Mucosa of descending colon (tissue), 3 donors: ENCODE data around the gene LRRC58. TPM values are rescaled to one million over a fixed set of nuclear protein-coding genes. Genes with fewer than 3 reads are reported as not detected.

ENCODE experiments used
- ATAC-seq: fragments of 200-7000 bp; cut with Tn5 transposase; one replicate; pipeline ENCODE4 v1.9.1; 2020; ENCODE audit warnings: mild to moderate bottlenecking, moderate library complexity
- DNase-seq, 3 donors: peaks; one replicate each; pipeline ENCODE4 v3.0.0-alpha.2; 2020
- H3K36me3 ChIP-seq: fragments of 200-600 bp; one replicate; pipeline ENCODE4 v1.8.0; 2021; ENCODE audit warnings: low read depth, mild to moderate bottlenecking
- H3K4me1 ChIP-seq: fragments of 200-600 bp; one replicate; pipeline ENCODE4 v1.8.0; 2021; ENCODE audit warnings: low read depth, mild to moderate bottlenecking
- H3K4me3 ChIP-seq: fragments of 200-600 bp; one replicate; pipeline ENCODE4 v1.8.0; 2021; ENCODE audit warnings: mild to moderate bottlenecking
- H3K9me3 ChIP-seq: fragments of 200-600 bp; one replicate; pipeline ENCODE4 v1.8.0; 2021; ENCODE audit warnings: mild to moderate bottlenecking
- intact Hi-C, 2 donors: fragments of 100-400 bp; cut with DNase I in 1 of 2; cut with micrococcal nuclease in 1 of 2; formaldehyde crosslinking; loops; one replicate each; pipeline versions ENCODE4 v1.11.0 to v1.11.1; 2022; cut with DNase I, micrococcal nuclease
- total RNA-seq, 3 donors: library from RNA; stranded (reverse); fragmentation: NEBNext Ultra II Directional in 2 of 3; extraction: Animal tissue kit (Norgen Biotek cat#: 25700) in 2 of 3; gene quantifications; one replicate each; pipeline versions ENCODE4 v1.2.1 to v1.2.4, GENCODE V29; 2021 to 2023
- TF ChIP-seq, protein P1 (sequence below): fragments of 200-600 bp; IDR thresholded peaks from one replicate; pipeline ENCODE4 v1.8.0; 2022; ENCODE audit warnings: antibody characterized with exemption, mild to moderate bottlenecking
- donor health status: DM: no; HTN: no; CAD: no; lungs with moderate emphysema.
- donor health status: DM: no; HTN: no; CAD: no.
- donor health status: DM: no; HTN: yes; CAD: no.

LRRC58 gene
- total RNA-seq, 3 donors from 2014 or later: 10.5 to 28.2 (median 13.1) TPM

DNA sequence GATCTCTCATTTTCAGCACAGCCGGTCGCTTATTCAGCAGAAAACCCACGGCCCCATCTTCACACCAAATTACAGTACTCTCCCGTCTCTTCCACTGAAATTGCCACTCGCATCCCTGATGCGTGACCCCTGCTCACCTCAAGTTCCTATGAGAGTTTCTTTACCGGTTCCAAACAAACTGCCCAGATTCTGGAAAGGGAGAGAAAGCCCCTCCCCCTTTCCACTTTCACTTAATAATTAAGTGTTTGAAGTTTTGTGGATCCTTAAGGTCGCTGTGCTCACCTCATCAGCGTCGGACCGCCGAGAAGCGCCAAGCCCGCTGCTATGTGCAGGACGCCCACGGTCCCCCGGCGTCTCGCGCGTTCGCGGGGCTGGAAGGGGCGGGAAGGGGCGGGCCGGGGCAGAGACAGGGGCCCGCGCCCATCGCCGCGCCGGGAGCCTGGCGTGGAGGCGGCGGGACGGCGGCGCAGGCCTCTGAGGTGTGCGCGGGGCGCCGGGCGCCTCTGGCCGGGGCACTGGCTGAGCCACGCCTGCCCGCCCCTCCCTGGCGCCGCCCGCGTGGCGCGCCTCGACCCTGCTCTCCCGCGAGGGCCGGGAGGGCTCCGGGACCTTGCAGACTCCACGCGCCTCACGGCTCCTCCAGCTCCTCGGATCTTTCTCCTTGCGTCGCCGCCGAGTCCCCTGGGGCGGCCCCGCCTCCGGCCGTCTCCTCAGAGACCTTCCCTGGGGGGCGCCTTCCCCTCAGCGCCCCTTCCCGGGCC lies 64.2 kb downstream of the LRRC58 start, which contains the start of gene GPR156:
Gene GPR156, minus strand, starts transcription at position 476 of the 761 bp plus-strand sequence. CDS start 41,124 bp downstream, outside the sequence.
- DNase-seq (no peak), ATAC-seq (peak; percentile 43)
- intact Hi-C loops: no loop called here
- no peak within 1 kb of the TSS for H3K4me3 ChIP-seq
- H3K4me1 ChIP-seq: no peaks in the 10 kb centered on the region
- TF ChIP-seq, protein P1, sequence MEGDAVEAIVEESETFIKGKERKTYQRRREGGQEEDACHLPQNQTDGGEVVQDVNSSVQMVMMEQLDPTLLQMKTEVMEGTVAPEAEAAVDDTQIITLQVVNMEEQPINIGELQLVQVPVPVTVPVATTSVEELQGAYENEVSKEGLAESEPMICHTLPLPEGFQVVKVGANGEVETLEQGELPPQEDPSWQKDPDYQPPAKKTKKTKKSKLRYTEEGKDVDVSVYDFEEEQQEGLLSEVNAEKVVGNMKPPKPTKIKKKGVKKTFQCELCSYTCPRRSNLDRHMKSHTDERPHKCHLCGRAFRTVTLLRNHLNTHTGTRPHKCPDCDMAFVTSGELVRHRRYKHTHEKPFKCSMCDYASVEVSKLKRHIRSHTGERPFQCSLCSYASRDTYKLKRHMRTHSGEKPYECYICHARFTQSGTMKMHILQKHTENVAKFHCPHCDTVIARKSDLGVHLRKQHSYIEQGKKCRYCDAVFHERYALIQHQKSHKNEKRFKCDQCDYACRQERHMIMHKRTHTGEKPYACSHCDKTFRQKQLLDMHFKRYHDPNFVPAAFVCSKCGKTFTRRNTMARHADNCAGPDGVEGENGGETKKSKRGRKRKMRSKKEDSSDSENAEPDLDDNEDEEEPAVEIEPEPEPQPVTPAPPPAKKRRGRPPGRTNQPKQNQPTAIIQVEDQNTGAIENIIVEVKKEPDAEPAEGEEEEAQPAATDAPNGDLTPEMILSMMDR: no peak
- H3K9me3 ChIP-seq: no peaks in the 10 kb centered on the region
- no peaks in the 10 kb centered on the region for H3K36me3 ChIP-seq

DNA sequence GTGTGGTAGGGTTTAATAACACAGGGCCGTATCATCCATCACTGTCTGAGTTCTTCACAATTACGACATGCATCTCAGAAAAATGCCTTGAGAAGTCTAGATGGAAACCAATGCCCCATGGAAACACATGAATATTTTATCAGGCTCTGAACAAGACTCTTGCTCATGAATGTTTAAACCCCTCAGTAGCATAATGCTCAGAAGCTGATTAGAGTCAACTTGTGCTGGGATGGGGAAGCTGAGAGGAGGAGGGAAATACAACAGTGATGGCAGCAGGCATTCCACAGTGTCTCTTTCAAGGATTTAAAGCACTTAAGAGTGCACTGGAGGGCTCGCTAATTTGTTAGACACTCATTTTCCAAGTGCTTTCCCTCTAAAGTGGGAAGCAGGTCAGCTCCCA lies 67.9 kb downstream of the LRRC58 start:
- TF ChIP-seq, protein P1: no peak
- intact Hi-C loops: no loop called here
- no peak for ATAC-seq

DNA sequence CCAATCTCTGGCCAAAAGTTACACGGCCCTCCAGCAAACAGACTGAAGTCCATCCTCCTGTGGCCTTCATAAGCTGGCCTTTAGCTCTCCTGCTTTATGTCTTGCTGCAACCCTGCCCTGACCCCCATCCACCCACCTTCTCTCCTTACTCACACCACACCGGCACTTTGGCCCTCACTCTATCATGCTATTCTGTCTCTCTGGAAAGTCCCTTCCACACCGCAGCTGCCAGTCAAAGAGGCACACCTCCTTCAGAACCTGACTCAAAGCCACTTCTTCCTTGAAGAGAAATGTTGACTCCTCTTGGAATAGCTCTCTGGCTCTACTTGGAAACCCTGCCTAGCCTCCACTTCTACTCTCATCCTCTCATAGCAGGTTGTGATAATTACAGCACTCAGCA lies 68.6 kb downstream of the LRRC58 start:
- Histone ChIP-seq H3K4me1 (no peaks in the 10 kb centered on the region), H3K9me3 (no peaks in the 10 kb centered on the region), H3K36me3 (no peaks in the 10 kb centered on the region), H3K4me3 (no peak overlapping the region)
- DNase-seq (no peak), ATAC-seq (no peak)
- TF ChIP-seq, protein P1: no peak
- intact Hi-C loops: no loop called here

More for the DNA sequence above, 67.9 kb downstream of the LRRC58 start:
- H3K4me1 ChIP-seq: no peaks in the 10 kb centered on the region
- H3K4me3 ChIP-seq: no peak overlapping the region
- no peaks in the 10 kb centered on the region for H3K9me3 ChIP-seq
- no peak for DNase-seq
- no peaks in the 10 kb centered on the region for H3K36me3 ChIP-seq

DNA sequence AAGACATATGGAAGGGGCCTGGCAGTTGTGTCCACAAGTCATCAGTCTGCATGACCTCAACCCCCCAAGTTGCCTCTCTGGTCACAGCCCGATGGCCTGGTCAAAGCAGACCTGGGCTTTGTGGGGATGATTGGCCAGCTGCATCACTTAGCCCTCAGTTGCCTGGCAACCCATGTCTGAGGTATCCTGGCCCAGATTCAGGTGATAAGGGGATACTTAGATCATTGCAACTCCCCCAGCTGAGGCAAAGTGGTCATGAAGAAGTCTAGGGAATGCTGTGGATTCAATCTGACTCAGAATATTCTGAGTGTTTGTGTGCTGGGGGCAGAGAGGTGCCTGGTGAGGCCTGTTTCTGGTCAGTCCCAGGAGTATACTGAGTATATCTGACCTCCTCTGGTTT lies 69.1 kb downstream of the LRRC58 start:
- Histone ChIP-seq H3K36me3 (no peaks in the 10 kb centered on the region), H3K4me3 (no peak overlapping the region), H3K4me1 (no peaks in the 10 kb centered on the region), H3K9me3 (no peaks in the 10 kb centered on the region)
- TF ChIP-seq, protein P1: no peak
- DNase-seq (no peak), ATAC-seq (no peak)
- intact Hi-C loops: no loop called here

DNA sequence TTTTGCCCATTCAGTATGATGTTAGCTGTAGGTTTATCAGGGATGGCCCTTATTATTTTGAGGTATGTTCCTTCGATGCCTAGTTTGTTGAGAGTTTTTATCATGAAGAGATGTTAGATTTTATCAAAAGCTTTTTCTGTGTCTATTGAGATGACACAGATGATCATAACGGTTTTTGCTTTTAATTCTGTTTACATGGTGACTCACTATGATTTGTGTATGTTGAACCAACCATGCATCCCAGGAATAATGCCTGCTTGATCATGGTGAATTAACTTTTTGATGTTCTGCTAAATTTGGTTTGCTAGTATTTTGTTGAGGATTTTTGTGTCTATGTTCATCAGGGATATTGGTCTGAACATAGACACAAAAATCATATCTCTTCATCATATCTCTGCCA lies 72.4 kb downstream of the LRRC58 start:
- Histone ChIP-seq H3K4me3 (no peak overlapping the region), H3K4me1 (no peaks in the 10 kb centered on the region), H3K9me3 (no peaks in the 10 kb centered on the region), H3K36me3 (no peaks in the 10 kb centered on the region)
- DNase-seq: no peak
- intact Hi-C loops: no loop called here
- TF ChIP-seq, protein P1: no peak
- ATAC-seq: no peak
